NCI-H510A treated with DMSO at 0.1 percent for 48 hours (cell line): ENCODE results near the gene H3-3A.
A peak's percentile ranks its signal among the peaks of the same experiment; 100 is the strongest.

ENCODE experiments used
- DNase-seq: peaks from one replicate; lab custom pipeline; 2025; lab: John Stamatoyannopoulos, UW

Gene H3-3A

GRCh38 chr1:226111098-226111882 is 48.8 kb downstream of the H3-3A start:
- DNase-seq, result peak; percentile 13

- DNase-seq, result no peak
These were observed 49.4 kb downstream of the H3-3A start for GRCh38 chr1:226111883-226112261.

- DNase-seq, result no peak
These were observed 50.1 kb downstream of the H3-3A start for GRCh38 chr1:226112626-226113025.

GRCh38 chr1:226116673-226117072 is 54.2 kb downstream of the H3-3A start:
- no peak for DNase-seq

- no peak for DNase-seq
These were observed 54.8 kb downstream of the H3-3A start for GRCh38 chr1:226117330-226117729.

GRCh38 chr1:226118357-226118756 is 55.8 kb downstream of the H3-3A start:
- no peak for DNase-seq

GRCh38 chr1:226119169-226119568 is 56.7 kb downstream of the H3-3A start:
- DNase-seq, result no peak

GRCh38 chr1:226120398-226120797 is 57.9 kb downstream of the H3-3A start:
- DNase-seq, result no peak

- peak; percentile 39 for DNase-seq
These were observed 58.6 kb downstream of the H3-3A start for GRCh38 chr1:226121049-226121586.
